Muscle layer of colon (tissue), 2 donors: Measurements from ENCODE around the gene EPB41.
"Not testable (repeated sequence)": the region's sequence is repeated elsewhere in the genome, so short reads cannot be mapped to it uniquely, and the experiment has no call there.

Experiments
- H3K27ac ChIP-seq: one replicate; pipeline ENCODE4 v1.7.0; 2013; ENCODE audit warnings: low read depth, mild to moderate bottlenecking, low read length, moderate library complexity
- H3K27me3 ChIP-seq, 2 donors: one replicate each; pipeline ENCODE4 v1.7.0; 2013; ENCODE audit warnings: low read length in 2 of 2, mild to moderate bottlenecking in 2 of 2; ENCODE audit not compliant: insufficient read depth in 2 of 2, control insufficient read depth in 1 of 2
- H3K36me3 ChIP-seq: one replicate; pipeline ENCODE4 v1.7.0; 2013; ENCODE audit warnings: mild to moderate bottlenecking, low read length; ENCODE audit not compliant: insufficient read depth
- H3K4me1 ChIP-seq: one replicate; pipeline ENCODE4 v1.7.0; 2013; ENCODE audit warnings: mild to moderate bottlenecking, low read length; ENCODE audit not compliant: insufficient read depth
- H3K4me3 ChIP-seq, 2 donors: one replicate each; pipeline ENCODE4 v1.7.0; 2013; ENCODE audit warnings: low read length in 2 of 2, low read depth in 1 of 2, mild to moderate bottlenecking in 1 of 2, moderate library complexity in 1 of 2
- H3K9ac ChIP-seq: one replicate; pipeline ENCODE4 v1.7.0; 2013; ENCODE audit warnings: low read length
- H3K9me3 ChIP-seq: one replicate; pipeline ENCODE4 v1.7.0; 2013; ENCODE audit warnings: mild to moderate bottlenecking, low read length
- donor health status: abdominal sarcoma.
- donor health status: Adenocarcinoma of cecum.

EPB41 gene

GRCh38 chr1:28914228-28915030, at the start of gene EPB41:
EPB41 (plus strand) TSS chr1:28914569; CDS start chr1:28987438, 72,869 bp downstream.
- Histone ChIP-seq H3K36me3 (no peaks in the 10 kb centered on the region), H3K4me3 (peak within 1 kb of the TSS; percentile 64 to 71), H3K9ac (peak within 1 kb of the TSS; percentile 67), H3K4me1 (peaks cover 13% of the 10 kb centered on the region), H3K27ac (no peak within 1 kb of the TSS), H3K9me3 (no peaks in the 10 kb centered on the region), H3K27me3 (no peaks in the 10 kb centered on the region)

- H3K9me3 ChIP-seq = no peaks in the 10 kb centered on the region
- H3K4me3 ChIP-seq = no peak overlapping the region
- no peaks in the 10 kb centered on the region for H3K4me1 ChIP-seq
- H3K36me3 ChIP-seq = no peaks in the 10 kb centered on the region
- H3K27me3 ChIP-seq = no peaks in the 10 kb centered on the region
- H3K27ac ChIP-seq = no peak overlapping the region
- no peak overlapping the region for H3K9ac ChIP-seq
Observed at GRCh38 chr1:28864695-28865094, 49.7 kb upstream of the EPB41 start.

DNA sequence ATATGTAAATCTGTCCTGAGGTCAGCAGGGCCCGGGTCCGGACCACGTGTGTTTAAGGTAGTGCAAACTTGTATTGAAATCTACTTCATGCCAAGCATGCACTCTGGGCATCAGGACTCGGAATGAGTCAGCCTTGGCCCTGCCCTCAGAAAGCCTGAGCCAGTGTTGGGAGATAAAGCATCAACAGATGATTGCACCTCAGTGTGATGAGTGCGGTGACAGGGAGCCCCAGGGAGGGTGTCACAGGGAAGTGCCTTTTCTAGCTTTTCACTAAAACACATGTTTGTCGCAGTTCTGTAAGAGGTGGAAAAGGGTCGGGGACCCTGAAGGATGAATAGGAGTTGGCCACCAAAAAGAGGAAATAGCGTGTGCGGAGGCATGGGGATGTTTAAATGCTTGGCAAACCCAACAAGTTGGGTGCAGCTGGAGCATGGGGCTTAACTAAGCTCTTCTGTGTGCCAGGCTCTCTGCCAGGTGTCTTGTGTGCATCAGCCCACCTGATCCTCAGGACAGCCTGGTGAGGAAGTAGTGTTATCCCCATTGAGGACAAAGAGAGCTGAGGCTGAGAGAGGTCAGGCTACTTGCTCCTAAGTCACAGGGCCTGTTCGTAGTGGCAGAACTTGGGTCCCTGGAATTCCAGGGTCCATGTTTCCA, 48.2 kb upstream of the EPB41 start:
- Histone ChIP-seq H3K9me3 (no peaks in the 10 kb centered on the region), H3K27ac (no peak overlapping the region), H3K4me3 (no peak overlapping the region), H3K36me3 (no peaks in the 10 kb centered on the region), H3K4me1 (no peaks in the 10 kb centered on the region), H3K27me3 (no peaks in the 10 kb centered on the region), H3K9ac (no peak overlapping the region)

GRCh38 chr1:28867850-28868249, 46.5 kb upstream of the EPB41 start:
- no peak overlapping the region for H3K27ac ChIP-seq
- no peak overlapping the region for H3K9ac ChIP-seq
- no peak overlapping the region for H3K4me3 ChIP-seq
- no peaks in the 10 kb centered on the region for H3K36me3 ChIP-seq
- H3K27me3 ChIP-seq = no peaks in the 10 kb centered on the region
- H3K9me3 ChIP-seq = no peaks in the 10 kb centered on the region
- H3K4me1 ChIP-seq = no peaks in the 10 kb centered on the region

DNA sequence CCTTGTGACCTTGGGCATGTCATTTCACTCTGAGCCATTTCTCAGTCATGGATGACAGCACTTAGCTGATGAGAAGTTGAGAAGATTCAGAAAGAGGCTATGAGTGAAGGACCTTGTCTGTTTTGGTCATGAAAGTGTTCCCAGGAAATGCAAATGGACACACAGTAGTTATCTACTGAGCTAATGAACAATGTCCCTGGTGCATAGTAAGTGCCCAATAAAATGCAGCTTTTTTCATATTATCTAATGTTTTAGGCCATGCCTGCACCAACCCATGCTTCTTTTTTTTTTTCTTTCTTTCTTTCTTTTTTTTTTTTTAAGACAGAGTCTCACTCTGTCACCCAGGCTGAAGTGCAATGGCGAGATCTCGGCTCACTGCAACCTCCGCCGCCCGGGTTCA, 44.4 kb upstream of the EPB41 start:
- H3K36me3 ChIP-seq = no peaks in the 10 kb centered on the region
- no peaks in the 10 kb centered on the region for H3K4me1 ChIP-seq
- no peaks in the 10 kb centered on the region for H3K9me3 ChIP-seq
- H3K4me3 ChIP-seq = no peak overlapping the region
- H3K9ac ChIP-seq = no peak overlapping the region
- H3K27ac ChIP-seq = no peak overlapping the region
- H3K27me3 ChIP-seq = no peaks in the 10 kb centered on the region

GRCh38 chr1:28871631-28872401, 42.6 kb upstream of the EPB41 start:
- Histone ChIP-seq H3K36me3 (no peaks in the 10 kb centered on the region), H3K27me3 (no peaks in the 10 kb centered on the region), H3K9ac (no peak overlapping the region), H3K9me3 (no peaks in the 10 kb centered on the region), H3K27ac (no peak overlapping the region), H3K4me1 (no peaks in the 10 kb centered on the region), H3K4me3 (no peak overlapping the region)

DNA sequence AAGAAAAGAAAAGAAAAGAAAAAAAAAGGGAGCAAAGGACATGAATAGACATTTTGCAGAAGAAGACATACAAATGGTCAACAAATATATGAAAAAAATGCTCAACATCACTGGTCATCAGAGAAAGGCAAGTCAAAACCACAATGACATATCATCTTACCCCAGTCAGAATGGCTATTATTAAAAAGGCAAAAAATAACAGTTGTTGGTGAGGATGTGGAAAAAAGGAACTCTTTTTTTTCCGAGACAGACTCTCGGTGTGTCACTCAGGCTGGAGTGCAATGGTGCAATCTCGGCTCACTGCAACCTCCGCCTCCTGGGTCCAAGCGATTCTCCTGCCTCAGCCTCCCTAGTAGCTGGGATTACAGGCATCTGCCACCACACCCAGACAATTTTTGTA, 39.2 kb upstream of the EPB41 start:
- H3K36me3 ChIP-seq, H3K9ac ChIP-seq, H3K9me3 ChIP-seq, H3K27ac ChIP-seq, H3K4me1 ChIP-seq, H3K27me3 ChIP-seq, H3K4me3 ChIP-seq: not testable (repeated sequence)

DNA sequence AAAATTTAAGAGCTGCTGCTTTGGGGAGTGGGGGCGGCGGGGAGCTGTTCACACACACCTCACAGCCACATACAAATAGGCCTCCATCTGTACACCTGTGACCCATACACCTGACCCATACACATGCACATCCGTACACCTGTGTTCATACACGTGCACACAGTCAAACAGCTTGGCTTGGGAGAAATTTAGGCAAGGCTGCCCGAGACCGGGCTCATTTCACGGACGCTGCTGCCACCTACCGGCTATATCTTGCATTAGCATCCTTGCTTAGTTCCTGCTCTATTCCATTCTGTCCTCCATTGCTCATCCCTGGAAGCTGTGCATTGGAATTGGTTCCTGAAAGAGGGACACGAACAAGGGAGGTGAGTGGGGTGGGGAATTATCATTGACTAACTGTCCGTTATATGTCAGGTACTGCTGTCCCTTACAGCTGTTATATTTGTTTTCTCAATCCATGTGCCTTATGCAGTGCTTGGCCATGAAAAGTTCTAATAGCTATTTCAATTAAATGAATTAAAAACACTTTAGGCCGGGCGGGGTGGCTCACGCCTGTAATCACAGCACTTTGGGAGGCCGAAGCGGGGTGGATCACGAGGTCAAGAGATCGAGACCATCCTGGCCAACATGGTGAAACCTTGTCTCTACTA, 37.1 kb upstream of the EPB41 start:
- Histone ChIP-seq H3K9ac (no peak overlapping the region), H3K4me3 (no peak overlapping the region)

GRCh38 chr1:28878796-28879195, 35.6 kb upstream of the EPB41 start:
- no peak overlapping the region for H3K4me3 ChIP-seq
- H3K9ac ChIP-seq = no peak overlapping the region
- H3K4me1 ChIP-seq = peaks cover 5% of the 10 kb centered on the region
- no peaks in the 10 kb centered on the region for H3K27me3 ChIP-seq
- H3K27ac ChIP-seq = no peak overlapping the region
- H3K36me3 ChIP-seq = no peaks in the 10 kb centered on the region
- no peaks in the 10 kb centered on the region for H3K9me3 ChIP-seq

More for the DNA sequence above, 37.1 kb upstream of the EPB41 start:
- Histone ChIP-seq H3K36me3 (no peaks in the 10 kb centered on the region), H3K9me3 (no peaks in the 10 kb centered on the region), H3K27me3 (no peaks in the 10 kb centered on the region), H3K27ac (no peak overlapping the region), H3K4me1 (peaks cover 2% of the 10 kb centered on the region)

GRCh38 chr1:28882009-28882628, 32.2 kb upstream of the EPB41 start:
- no peaks in the 10 kb centered on the region for H3K9me3 ChIP-seq
- no peak overlapping the region for H3K9ac ChIP-seq
- no peaks in the 10 kb centered on the region for H3K27me3 ChIP-seq
- no peak overlapping the region for H3K27ac ChIP-seq
- H3K36me3 ChIP-seq = no peaks in the 10 kb centered on the region
- no peak overlapping the region for H3K4me3 ChIP-seq
- peaks cover 17% of the 10 kb centered on the region for H3K4me1 ChIP-seq

GRCh38 chr1:28883242-28883616, 31.1 kb upstream of the EPB41 start:
- Histone ChIP-seq H3K4me1 (peaks cover 23% of the 10 kb centered on the region), H3K27ac (no peak overlapping the region), H3K36me3 (no peaks in the 10 kb centered on the region), H3K4me3 (no peak overlapping the region), H3K9me3 (no peaks in the 10 kb centered on the region), H3K27me3 (no peaks in the 10 kb centered on the region), H3K9ac (no peak overlapping the region)
